Stimulated activated naive CD8-positive, alpha-beta T cell treated with anti-CD3 and anti-CD28 coated beads, Interleukin-15, Interleukin-2, amounts not matched to agents 100 ng/mL and 50 ng/mL, for 24 hours (primary cell): ENCODE measurements around the gene RAB11FIP3.
"Not testable (repeated sequence)": the region's sequence is repeated elsewhere in the genome, so short reads cannot be mapped to it uniquely, and the experiment has no call there.

Experiments
- H3K27ac Mint-ChIP-seq: one replicate; pipeline ENCODE4 v1.8.0; 2021; ENCODE audit warnings: mild to moderate bottlenecking, mixed read lengths
- H3K27me3 Mint-ChIP-seq: one replicate; pipeline ENCODE4 v1.8.0; 2021; ENCODE audit warnings: mixed read lengths
- H3K36me3 Mint-ChIP-seq: one replicate; pipeline ENCODE4 v1.8.0; 2021; ENCODE audit warnings: low read depth, mixed read lengths
- H3K4me1 Mint-ChIP-seq: one replicate; pipeline ENCODE4 v1.8.0; 2021; ENCODE audit warnings: low read depth, mixed read lengths
- H3K4me3 Mint-ChIP-seq: one replicate; pipeline ENCODE4 v1.8.0; 2021; ENCODE audit warnings: mild to moderate bottlenecking, mixed read lengths
- H3K9me3 Mint-ChIP-seq: one replicate; pipeline ENCODE4 v1.8.0; 2021; ENCODE audit warnings: mixed read lengths

RAB11FIP3 gene

GRCh38 chr16:386641-387156 lies 38.8 kb upstream of the RAB11FIP3 start:
- peaks cover 3% of the 10 kb centered on the region for H3K27me3 Mint-ChIP-seq
- H3K4me1 Mint-ChIP-seq = peaks cover 25% of the 10 kb centered on the region
- H3K36me3 Mint-ChIP-seq = no peaks in the 10 kb centered on the region
- no peak overlapping the region for H3K27ac Mint-ChIP-seq
- no peaks in the 10 kb centered on the region for H3K9me3 Mint-ChIP-seq
- H3K4me3 Mint-ChIP-seq = no peak overlapping the region

GRCh38 chr16:387761-388666 lies 37.4 kb upstream of the RAB11FIP3 start:
- not testable (repeated sequence) for H3K9me3 Mint-ChIP-seq, H3K27me3 Mint-ChIP-seq, H3K36me3 Mint-ChIP-seq, H3K4me3 Mint-ChIP-seq, H3K27ac Mint-ChIP-seq
- H3K4me1 Mint-ChIP-seq = peaks cover 31% of the 10 kb centered on the region

GRCh38 chr16:389352-389751 lies 36.1 kb upstream of the RAB11FIP3 start:
- H3K4me1 Mint-ChIP-seq = peaks cover 20% of the 10 kb centered on the region
- no peaks in the 10 kb centered on the region for H3K27me3 Mint-ChIP-seq
- no peak overlapping the region for H3K27ac Mint-ChIP-seq
- no peaks in the 10 kb centered on the region for H3K36me3 Mint-ChIP-seq
- no peaks in the 10 kb centered on the region for H3K9me3 Mint-ChIP-seq
- no peak overlapping the region for H3K4me3 Mint-ChIP-seq

GRCh38 chr16:391885-392335 lies 33.5 kb upstream of the RAB11FIP3 start:
- no peaks in the 10 kb centered on the region for H3K36me3 Mint-ChIP-seq
- H3K4me3 Mint-ChIP-seq = peak overlapping the region; percentile 57
- no peaks in the 10 kb centered on the region for H3K27me3 Mint-ChIP-seq
- peaks cover 28% of the 10 kb centered on the region for H3K4me1 Mint-ChIP-seq
- no peaks in the 10 kb centered on the region for H3K9me3 Mint-ChIP-seq
- peak overlapping the region; percentile 81 for H3K27ac Mint-ChIP-seq

GRCh38 chr16:392450-393030 lies 32.9 kb upstream of the RAB11FIP3 start:
- peak overlapping the region; percentile 57 for H3K4me3 Mint-ChIP-seq
- H3K27me3 Mint-ChIP-seq = no peaks in the 10 kb centered on the region
- H3K9me3 Mint-ChIP-seq = no peaks in the 10 kb centered on the region
- H3K27ac Mint-ChIP-seq = peak overlapping the region; percentile 81
- no peaks in the 10 kb centered on the region for H3K36me3 Mint-ChIP-seq
- H3K4me1 Mint-ChIP-seq = peaks cover 28% of the 10 kb centered on the region

- Mint-ChIP-seq H3K9me3 (no peaks in the 10 kb centered on the region), H3K4me3 (peak overlapping the region; percentile 81), H3K36me3 (no peaks in the 10 kb centered on the region), H3K4me1 (peaks cover 37% of the 10 kb centered on the region), H3K27me3 (no peaks in the 10 kb centered on the region), H3K27ac (no peak overlapping the region)
Observed at GRCh38 chr16:396199-396598, 29.2 kb upstream of the RAB11FIP3 start.

- no peaks in the 10 kb centered on the region for H3K9me3 Mint-ChIP-seq
- no peaks in the 10 kb centered on the region for H3K36me3 Mint-ChIP-seq
- H3K27ac Mint-ChIP-seq = peak overlapping the region; percentile 63
- no peaks in the 10 kb centered on the region for H3K27me3 Mint-ChIP-seq
- H3K4me3 Mint-ChIP-seq = peak overlapping the region; percentile 81
- peaks cover 37% of the 10 kb centered on the region for H3K4me1 Mint-ChIP-seq
Observed at GRCh38 chr16:396605-397004, 28.8 kb upstream of the RAB11FIP3 start.

GRCh38 chr16:397135-397661 lies 28.3 kb upstream of the RAB11FIP3 start, which contains the start of gene NME4:
NME4 (plus strand) TSS chr16:397199; CDS start chr16:397223, 24 bp downstream.
- Mint-ChIP-seq H3K4me3 (peak within 1 kb of the TSS; percentile 81), H3K27ac (peak within 1 kb of the TSS; percentile 63), H3K4me1 (peaks cover 33% of the 10 kb centered on the region), H3K27me3 (no peaks in the 10 kb centered on the region), H3K9me3 (no peaks in the 10 kb centered on the region), H3K36me3 (no peaks in the 10 kb centered on the region)

- Mint-ChIP-seq H3K4me3 (peak overlapping the region; percentile 67), H3K27ac (peak overlapping the region; percentile 8), H3K27me3 (no peaks in the 10 kb centered on the region), H3K4me1 (peaks cover 30% of the 10 kb centered on the region), H3K9me3 (no peaks in the 10 kb centered on the region), H3K36me3 (no peaks in the 10 kb centered on the region)
Observed at GRCh38 chr16:397736-398332, 27.6 kb upstream of the RAB11FIP3 start.

GRCh38 chr16:398561-399339 lies 26.7 kb upstream of the RAB11FIP3 start:
- Mint-ChIP-seq H3K27me3 (no peaks in the 10 kb centered on the region), H3K27ac (no peak overlapping the region), H3K4me1 (peaks cover 27% of the 10 kb centered on the region), H3K36me3 (no peaks in the 10 kb centered on the region), H3K4me3 (peak overlapping the region; percentile 67), H3K9me3 (no peaks in the 10 kb centered on the region)

GRCh38 chr16:399340-400019 lies 26.0 kb upstream of the RAB11FIP3 start:
- H3K27ac Mint-ChIP-seq = no peak overlapping the region

GRCh38 chr16:400061-400591 lies 25.3 kb upstream of the RAB11FIP3 start:
- Mint-ChIP-seq H3K27me3 (no peaks in the 10 kb centered on the region), H3K4me3 (peak overlapping the region; percentile 84), H3K9me3 (no peaks in the 10 kb centered on the region), H3K4me1 (peaks cover 27% of the 10 kb centered on the region), H3K36me3 (no peaks in the 10 kb centered on the region), H3K27ac (peak overlapping the region; percentile 49)

More at GRCh38 chr16:399340-400019, 26.0 kb upstream of the RAB11FIP3 start:
- H3K4me3 Mint-ChIP-seq = no peak overlapping the region
- H3K9me3 Mint-ChIP-seq = no peaks in the 10 kb centered on the region
- H3K27me3 Mint-ChIP-seq = no peaks in the 10 kb centered on the region
- no peaks in the 10 kb centered on the region for H3K36me3 Mint-ChIP-seq
- peaks cover 27% of the 10 kb centered on the region for H3K4me1 Mint-ChIP-seq

- Mint-ChIP-seq H3K4me1 (peaks cover 20% of the 10 kb centered on the region), H3K9me3 (no peaks in the 10 kb centered on the region), H3K27ac (peak within 1 kb of the TSS; percentile 67), H3K36me3 (no peaks in the 10 kb centered on the region), H3K27me3 (no peaks in the 10 kb centered on the region), H3K4me3 (peak within 1 kb of the TSS; percentile 84)
Observed at GRCh38 chr16:401468-402348, 23.7 kb upstream of the RAB11FIP3 start, which contains the start of gene DECR2. DECR2 (plus strand) TSS chr16:401885; CDS start chr16:401964, 79 bp downstream.
